GM12891 (cell line): ENCODE data around the gene EPHA10.
A peak's percentile ranks its signal among the peaks of the same experiment; 100 is the strongest.

Source experiments
- DNase-seq: peaks from one replicate; pipeline ENCODE4 v3.0.0; 2011; ENCODE audit warnings: low spot score; ENCODE audit not compliant: insufficient read length
- FAIRE-seq: peaks from 2 replicates; lab custom pipeline; 2011; peaks lifted over from hg19 to GRCh38; lab: Jason Lieb, UNC
- PAX5 ChIP-seq: IDR thresholded peaks from 2 replicates; pipeline ENCODE4 v1.6.1; 2011; ENCODE audit warnings: low read length, moderate library complexity, mild to moderate bottlenecking; ENCODE audit not compliant: insufficient read depth, severe bottlenecking
- POLR2A ChIP-seq: IDR thresholded peaks from 2 replicates; pipeline ENCODE4 v1.6.1; 2011; ENCODE audit warnings: low read depth, low read length, control low read depth
- POLR2AphosphoS5 ChIP-seq: IDR thresholded peaks from 2 replicates; pipeline ENCODE4 v1.6.1; 2011; ENCODE audit warnings: low read depth, low read length, control low read depth
- POU2F2 ChIP-seq: IDR thresholded peaks from 2 replicates; pipeline ENCODE4 v1.6.1; 2011; ENCODE audit warnings: low read depth, mild to moderate bottlenecking, control low read depth, low read length, moderate library complexity
- SPI1 ChIP-seq: IDR thresholded peaks from 2 replicates; pipeline ENCODE4 v1.6.1; 2011; ENCODE audit warnings: low read depth, low read length, control low read depth
- TAF1 ChIP-seq: IDR thresholded peaks from 2 replicates; pipeline ENCODE4 v1.6.1; 2011; ENCODE audit warnings: low read depth, low read length, control low read depth

Gene EPHA10

GRCh38 chr1:37767488-37767887 lies 2.6 kb upstream of the EPHA10 start:
- FAIRE-seq (no peak), DNase-seq (no peak)
- TF ChIP-seq POLR2A (no peak), POU2F2 (no peak), POLR2AphosphoS5 (no peak), SPI1 (no peak), PAX5 (no peak), TAF1 (no peak)

DNA sequence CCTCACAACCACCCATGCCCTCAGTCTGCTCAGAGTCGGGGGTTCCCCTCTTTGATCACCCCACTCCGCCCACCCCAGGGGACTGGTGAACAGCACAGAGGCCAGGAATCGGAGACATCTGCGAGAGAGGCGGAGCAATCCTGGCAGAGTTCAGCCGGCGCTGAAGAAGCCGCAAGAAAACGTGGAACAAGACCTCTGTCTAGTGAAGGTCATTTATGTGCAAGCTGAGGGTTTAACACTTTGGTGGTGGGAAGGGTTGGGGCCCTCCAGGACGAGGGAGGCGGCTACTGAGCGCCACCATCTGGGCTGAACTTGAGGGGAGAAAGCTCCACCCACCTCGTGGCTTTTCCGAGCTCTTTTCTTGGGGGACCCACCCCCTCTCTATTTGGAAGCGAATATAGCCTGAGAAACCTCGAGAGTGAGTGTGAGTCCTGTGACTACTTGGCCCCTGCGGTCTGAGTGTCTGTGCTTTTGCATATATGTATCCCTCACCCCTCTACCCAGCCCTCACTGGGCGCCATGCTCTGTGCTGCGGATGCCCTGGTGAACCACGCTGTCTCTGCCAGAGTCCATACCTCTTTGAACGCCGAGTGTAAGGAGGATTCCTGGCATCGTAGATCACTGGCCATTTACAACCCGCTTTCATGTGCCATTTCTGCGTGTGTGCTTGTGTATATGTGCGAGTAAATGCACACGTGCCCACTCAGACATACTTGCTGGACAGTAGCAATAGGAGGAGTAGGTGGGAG lies 1.2 kb upstream of the EPHA10 start:
- DNase-seq (no peak), FAIRE-seq (peak; percentile 70)
- no peak for TF ChIP-seq POLR2AphosphoS5
- TF ChIP-seq PAX5 = no peak
- TF ChIP-seq POLR2A = no peak
- TF ChIP-seq POU2F2 = no peak
- TF ChIP-seq SPI1 = no peak
- TF ChIP-seq TAF1 = no peak

DNA sequence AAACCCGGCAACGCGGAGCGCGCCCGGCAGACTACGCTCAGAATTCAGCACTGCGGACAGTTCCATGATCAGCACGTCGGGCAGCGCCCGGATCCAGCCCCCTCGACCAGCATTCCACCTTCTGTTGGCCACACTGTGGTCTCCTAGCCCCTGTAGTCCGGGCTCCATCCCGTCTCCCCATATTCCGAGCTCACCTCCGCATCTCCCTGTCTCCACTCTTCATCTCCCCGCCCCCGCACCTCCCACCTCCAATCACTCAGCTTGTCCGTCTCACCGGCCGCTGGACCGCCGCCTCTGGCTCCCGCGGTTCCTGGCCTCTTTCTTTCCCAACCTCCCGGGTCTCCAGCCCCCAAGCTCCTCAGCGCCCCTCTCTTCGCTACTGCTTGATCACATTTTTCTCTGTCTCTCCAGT lies 500 bp downstream of the EPHA10 start:
- no peak for FAIRE-seq
- no peak for TF ChIP-seq POLR2AphosphoS5
- no peak for TF ChIP-seq TAF1
- TF ChIP-seq PAX5 = no peak
- TF ChIP-seq SPI1 = no peak
- TF ChIP-seq POU2F2 = no peak
- TF ChIP-seq POLR2A = no peak

GRCh38 chr1:37763791-37764413 lies 1.0 kb downstream of the EPHA10 start:
- no peak for TF ChIP-seq PAX5
- no peak for TF ChIP-seq POLR2AphosphoS5
- no peak for FAIRE-seq
- no peak for DNase-seq

More for the DNA sequence above, 500 bp downstream of the EPHA10 start:
- peak; percentile 57 for DNase-seq

GRCh38 chr1:37762516-37762915 lies 2.4 kb downstream of the EPHA10 start:
- TF ChIP-seq SPI1 (no peak), POU2F2 (no peak), TAF1 (no peak), PAX5 (no peak), POLR2A (no peak)
- no peak for DNase-seq
- FAIRE-seq = no peak

DNA sequence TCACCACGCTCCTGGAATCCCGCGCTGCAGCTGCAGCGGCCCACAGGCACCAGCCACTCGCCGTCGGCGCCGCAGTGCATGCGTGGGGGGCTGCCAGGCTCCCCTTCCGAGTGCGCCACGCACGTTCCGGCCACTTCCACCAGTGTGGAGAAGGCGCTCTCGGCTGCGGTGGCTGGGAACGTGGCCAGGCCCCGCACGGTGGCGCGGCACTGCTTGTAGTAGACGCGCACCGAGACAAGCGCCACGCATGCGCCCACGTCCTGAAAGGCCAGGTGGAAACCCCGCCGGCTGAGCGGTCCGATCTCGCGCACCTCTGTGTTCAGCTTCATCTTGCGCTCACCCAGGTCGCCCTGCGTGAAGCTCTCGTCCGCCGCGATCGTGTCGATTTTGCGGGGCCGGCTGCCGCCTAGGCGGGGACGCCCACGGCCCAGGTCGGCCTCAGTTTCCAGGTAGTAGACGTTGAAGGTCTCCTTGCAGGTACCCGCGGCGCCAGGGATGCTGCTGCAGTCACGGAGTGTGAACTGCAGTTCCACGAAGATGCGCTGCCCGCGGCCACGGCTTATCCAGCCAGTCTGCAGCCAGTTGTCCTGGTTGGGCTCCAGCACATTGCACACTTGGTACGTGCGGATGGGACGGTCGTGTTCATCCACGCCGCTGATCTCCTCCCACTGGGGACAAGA lies 3.4 kb downstream of the EPHA10 start:
- FAIRE-seq (no peak), DNase-seq (no peak)
- TF ChIP-seq SPI1 = no peak
- TF ChIP-seq TAF1 = no peak
- TF ChIP-seq POU2F2 = no peak
- no peak for TF ChIP-seq PAX5
- no peak for TF ChIP-seq POLR2A
- no peak for TF ChIP-seq POLR2AphosphoS5

DNA sequence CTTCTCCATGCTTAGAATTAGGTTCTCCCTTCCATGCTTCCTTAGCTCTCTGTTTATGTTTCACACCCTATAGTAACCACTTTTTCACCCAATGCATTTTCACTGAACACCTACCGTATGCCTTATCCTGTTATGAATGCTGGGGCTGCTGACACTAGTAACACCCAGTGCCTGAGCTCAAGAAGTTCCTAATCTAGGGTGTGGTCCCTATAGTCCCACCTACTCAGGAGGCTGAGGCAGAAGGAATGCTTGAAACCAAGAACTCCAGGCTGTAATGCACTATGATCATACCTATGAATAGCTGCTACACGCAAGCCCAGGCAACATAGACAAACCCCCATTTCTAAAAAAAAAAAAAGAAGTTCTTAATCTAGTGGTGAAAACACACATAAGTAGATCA lies 5.5 kb downstream of the EPHA10 start:
- no peak for FAIRE-seq
- no peak for DNase-seq
- TF ChIP-seq POU2F2 (no peak), POLR2A (no peak), SPI1 (no peak), PAX5 (no peak), TAF1 (no peak), POLR2AphosphoS5 (no peak)

GRCh38 chr1:37755951-37756560 lies 8.9 kb downstream of the EPHA10 start:
- no peak for FAIRE-seq
- no peak for DNase-seq

GRCh38 chr1:37755290-37755689 lies 9.6 kb downstream of the EPHA10 start:
- TF ChIP-seq POLR2AphosphoS5 (no peak), POU2F2 (no peak)
- FAIRE-seq = peak; percentile 57
- no peak for DNase-seq

More at GRCh38 chr1:37755951-37756560, 8.9 kb downstream of the EPHA10 start:
- no peak for TF ChIP-seq POLR2A
- TF ChIP-seq POU2F2 = no peak
- no peak for TF ChIP-seq SPI1
- TF ChIP-seq TAF1 = no peak
- no peak for TF ChIP-seq PAX5
- no peak for TF ChIP-seq POLR2AphosphoS5
